Activated T-helper 1 cell treated with anti-CD3 and anti-CD28 coated beads, Interleukin-12 subunit alpha, Interleukin-12 subunit beta, Interleukin-2, Interleukin-4 antibody, amounts not matched to agents 30 ng/mL and 10 ng/mL and 1 ng/mL, durations not matched to agents 14 hours and 24 hours and 36 hours (primary cell): ENCODE results near the gene UBXN7. TPM values are rescaled to one million over a fixed set of nuclear protein-coding genes. Genes with fewer than 3 reads are reported as not detected.
"Not testable (repeated sequence)": the region's sequence is repeated elsewhere in the genome, so short reads cannot be mapped to it uniquely, and the experiment has no call there.

Source experiments
- DNase-seq: peaks from one replicate; pipeline ENCODE4 v3.0.0; 2021; ENCODE audit warnings: low spot score
- H3K27ac Mint-ChIP-seq: one replicate; pipeline ENCODE4 v1.8.0; 2021; ENCODE audit warnings: mild to moderate bottlenecking, mixed read lengths
- H3K27me3 Mint-ChIP-seq: one replicate; pipeline ENCODE4 v1.8.0; 2022; ENCODE audit warnings: mild to moderate bottlenecking, moderate library complexity, mixed read lengths; ENCODE audit not compliant: insufficient read depth
- H3K36me3 Mint-ChIP-seq: one replicate; pipeline ENCODE4 v1.8.0; 2021; ENCODE audit warnings: low read depth, mixed read lengths
- H3K4me1 Mint-ChIP-seq: one replicate; pipeline ENCODE4 v1.8.0; 2021; ENCODE audit warnings: low read depth, mixed read lengths
- H3K4me3 Mint-ChIP-seq: one replicate; pipeline ENCODE4 v1.8.0; 2021; ENCODE audit warnings: mild to moderate bottlenecking, moderate library complexity, mixed read lengths
- H3K9me3 Mint-ChIP-seq: one replicate; pipeline ENCODE4 v1.8.0; 2021; ENCODE audit warnings: mixed read lengths
- intact Hi-C: fragments of 100-400 bp; cut with micrococcal nuclease; formaldehyde crosslinking; loops from one replicate; pipeline ENCODE4 v1.15.1; 2024
- total RNA-seq: library from RNA; stranded (reverse); gene quantifications from 2 replicates; pipeline ENCODE4 v1.2.3, GENCODE V29; 2022

The UBXN7 gene
- total RNA-seq, 1 donor from 2014 or later = 60.9 TPM

DNA sequence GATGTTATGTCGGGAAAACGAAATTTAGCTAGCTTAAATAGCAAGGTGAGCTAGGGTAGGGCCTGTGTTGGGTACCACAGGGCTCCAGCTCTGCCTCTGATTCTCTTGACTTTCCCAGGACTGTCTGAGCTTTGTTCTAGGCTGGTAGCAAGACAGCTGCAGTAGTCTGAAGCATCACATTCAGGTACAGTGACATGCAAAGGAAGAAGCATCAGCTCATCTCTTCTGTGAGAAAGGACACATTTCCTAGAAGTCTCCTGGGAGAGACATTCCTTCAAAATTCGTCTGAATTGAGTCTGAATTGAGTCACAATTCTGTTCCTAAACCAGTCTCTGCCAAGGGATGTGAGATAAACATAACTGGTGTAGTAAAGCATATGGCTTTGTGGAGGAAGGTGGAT, 8.5 kb upstream of the UBXN7 start:
- Mint-ChIP-seq H3K4me1 (peaks cover 12% of the 10 kb centered on the region), H3K9me3 (no peaks in the 10 kb centered on the region), H3K27ac (no peak overlapping the region), H3K27me3 (no peaks in the 10 kb centered on the region), H3K4me3 (no peak overlapping the region), H3K36me3 (no peaks in the 10 kb centered on the region)
- DNase-seq = no peak
- intact Hi-C loops = loop anchor here (1.0 kb wide), 1 partner anchor 8 kb away; the partner anchor contains the start of gene UBXN7

DNA sequence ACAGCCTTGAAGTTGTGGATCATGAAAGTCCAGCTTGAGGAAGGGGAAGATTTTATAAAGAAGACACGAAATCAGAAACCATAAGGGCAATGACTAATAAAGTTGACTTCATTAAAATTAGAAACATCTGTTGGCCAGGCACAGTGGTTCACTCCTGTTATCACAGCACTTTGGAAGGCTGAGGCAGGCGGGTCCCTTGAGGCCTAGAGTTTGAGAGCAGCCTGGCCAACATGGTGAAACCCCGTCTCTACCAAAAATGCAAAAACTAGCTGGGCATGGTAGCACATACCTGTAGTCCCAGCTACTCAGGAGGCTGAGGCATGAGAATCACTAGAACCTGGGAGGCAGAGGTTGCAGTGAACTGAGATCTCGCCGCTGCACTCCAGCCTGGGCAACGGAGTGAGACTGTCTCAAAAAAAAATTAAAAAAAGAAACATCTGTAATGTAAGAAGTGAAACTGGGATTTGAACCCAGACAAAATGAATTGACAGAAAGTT, 7.9 kb upstream of the UBXN7 start:
- H3K27ac Mint-ChIP-seq = no peak overlapping the region

DNA sequence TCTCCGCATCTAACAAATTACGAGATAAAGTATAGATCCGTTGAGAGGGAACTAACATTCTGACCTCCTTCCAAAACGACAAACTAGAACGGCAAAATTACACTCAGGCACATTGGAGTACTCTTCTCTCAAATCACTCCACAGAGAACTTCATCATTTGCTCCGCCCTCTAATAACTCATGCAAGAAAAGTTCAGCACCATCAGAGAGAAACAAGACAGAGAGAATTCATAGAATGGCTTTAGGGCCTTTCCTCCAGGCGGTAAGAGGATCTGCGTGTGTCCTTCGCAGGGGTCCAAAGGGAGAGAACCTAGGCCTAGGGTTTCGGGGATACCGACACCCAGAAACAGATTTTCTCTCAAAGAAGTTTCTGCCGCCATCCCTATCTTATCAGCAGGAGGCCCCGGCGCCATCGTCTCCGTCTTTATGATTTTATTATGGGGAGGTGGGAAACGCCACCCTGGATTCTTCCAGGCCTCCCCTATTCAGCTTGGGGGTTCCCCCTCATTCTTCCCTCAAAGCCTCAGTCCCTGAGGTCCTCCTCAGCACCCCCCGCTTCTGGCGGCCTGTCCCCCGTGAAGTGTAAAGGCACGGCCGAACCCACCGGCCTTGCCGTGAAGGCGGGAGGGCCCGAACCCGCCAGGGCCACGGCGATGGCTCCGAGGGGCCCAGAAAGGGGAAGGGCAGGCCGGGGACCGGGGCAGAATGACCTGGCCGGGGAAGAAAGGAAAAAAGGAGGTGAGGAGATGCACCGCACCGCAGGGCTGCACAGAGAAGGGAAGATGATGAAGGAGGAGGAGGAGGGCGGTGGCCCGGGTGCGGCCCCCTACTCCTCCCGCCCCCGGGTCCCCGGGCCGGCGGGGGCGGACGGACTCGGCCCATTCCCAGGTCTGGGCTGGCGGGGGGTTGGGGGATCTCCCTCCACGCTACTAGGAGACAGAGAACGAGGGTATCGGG, 768 bp downstream of the UBXN7 start:
- peaks cover 10% of the 10 kb centered on the region for H3K27me3 Mint-ChIP-seq
- peaks cover 23% of the 10 kb centered on the region for H3K4me1 Mint-ChIP-seq
- peaks cover 8% of the 10 kb centered on the region for H3K36me3 Mint-ChIP-seq
- peak; percentile 6 for DNase-seq
- intact Hi-C loops = loop anchor here (1.0 to 5.0 kb wide), 9 partner anchors 10 to 511 kb away; partner anchors contain the start of genes DYNLT2B, NCBP2, PAK2 and PCYT1A
- H3K9me3 Mint-ChIP-seq = no peaks in the 10 kb centered on the region
- H3K27ac Mint-ChIP-seq = peak overlapping the region; percentile 97
- H3K4me3 Mint-ChIP-seq = peak overlapping the region; percentile 86

More for the DNA sequence above, 7.9 kb upstream of the UBXN7 start:
- Mint-ChIP-seq H3K36me3 (no peaks in the 10 kb centered on the region), H3K27me3 (peaks cover 3% of the 10 kb centered on the region), H3K4me1 (peaks cover 12% of the 10 kb centered on the region), H3K4me3 (no peak overlapping the region), H3K9me3 (no peaks in the 10 kb centered on the region)
- intact Hi-C loops = no loop called here
- DNase-seq = no peak

DNA sequence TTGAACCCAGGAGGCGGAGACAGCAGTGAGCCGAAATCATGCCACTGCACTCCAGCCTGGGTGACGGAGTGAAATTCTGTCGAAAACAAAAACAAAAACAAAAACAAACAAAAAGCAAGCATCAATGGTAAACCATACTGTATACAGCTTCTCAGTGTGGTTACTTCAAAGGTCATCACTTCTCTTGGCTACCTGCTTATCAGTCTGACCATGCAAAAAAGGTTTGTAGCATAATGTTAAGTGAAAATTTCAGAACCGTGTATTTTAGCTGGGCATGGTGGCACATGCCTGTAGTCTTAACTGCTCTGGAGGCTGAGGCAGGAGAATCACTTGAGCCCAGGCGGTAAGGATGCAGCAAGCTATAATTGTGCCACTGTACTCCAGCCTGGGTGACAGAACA, 4.2 kb downstream of the UBXN7 start:
- peaks cover 11% of the 10 kb centered on the region for H3K36me3 Mint-ChIP-seq
- DNase-seq = no peak
- no peaks in the 10 kb centered on the region for H3K9me3 Mint-ChIP-seq
- H3K4me3 Mint-ChIP-seq = no peak overlapping the region
- peaks cover 4% of the 10 kb centered on the region for H3K27me3 Mint-ChIP-seq
- intact Hi-C loops = no loop called here
- H3K27ac Mint-ChIP-seq = no peak overlapping the region
- peaks cover 23% of the 10 kb centered on the region for H3K4me1 Mint-ChIP-seq

DNA sequence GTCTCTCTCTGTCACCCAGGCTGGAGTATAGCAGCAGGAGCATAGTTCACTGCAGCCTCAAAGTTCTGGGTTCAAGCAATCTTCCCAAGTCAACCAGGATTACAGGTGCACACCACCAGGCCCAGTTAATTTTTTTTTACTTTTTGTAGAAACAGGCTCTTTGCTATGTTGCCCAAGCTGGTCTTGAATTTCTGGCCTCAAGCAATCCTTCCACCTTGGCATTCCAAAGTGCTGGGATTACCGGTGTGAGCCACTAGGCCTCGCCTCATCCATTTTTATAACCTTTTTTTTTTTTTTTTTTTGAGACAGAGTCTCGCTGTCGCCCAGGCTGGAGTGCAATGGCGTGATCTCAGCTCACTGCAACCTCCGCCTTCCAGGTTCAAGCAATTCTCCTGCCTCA, 7.8 kb downstream of the UBXN7 start:
- H3K27ac Mint-ChIP-seq, H3K4me3 Mint-ChIP-seq, H3K9me3 Mint-ChIP-seq, DNase-seq, H3K27me3 Mint-ChIP-seq, H3K36me3 Mint-ChIP-seq, intact Hi-C loops: not testable (repeated sequence)
- H3K4me1 Mint-ChIP-seq = peaks cover 20% of the 10 kb centered on the region

DNA sequence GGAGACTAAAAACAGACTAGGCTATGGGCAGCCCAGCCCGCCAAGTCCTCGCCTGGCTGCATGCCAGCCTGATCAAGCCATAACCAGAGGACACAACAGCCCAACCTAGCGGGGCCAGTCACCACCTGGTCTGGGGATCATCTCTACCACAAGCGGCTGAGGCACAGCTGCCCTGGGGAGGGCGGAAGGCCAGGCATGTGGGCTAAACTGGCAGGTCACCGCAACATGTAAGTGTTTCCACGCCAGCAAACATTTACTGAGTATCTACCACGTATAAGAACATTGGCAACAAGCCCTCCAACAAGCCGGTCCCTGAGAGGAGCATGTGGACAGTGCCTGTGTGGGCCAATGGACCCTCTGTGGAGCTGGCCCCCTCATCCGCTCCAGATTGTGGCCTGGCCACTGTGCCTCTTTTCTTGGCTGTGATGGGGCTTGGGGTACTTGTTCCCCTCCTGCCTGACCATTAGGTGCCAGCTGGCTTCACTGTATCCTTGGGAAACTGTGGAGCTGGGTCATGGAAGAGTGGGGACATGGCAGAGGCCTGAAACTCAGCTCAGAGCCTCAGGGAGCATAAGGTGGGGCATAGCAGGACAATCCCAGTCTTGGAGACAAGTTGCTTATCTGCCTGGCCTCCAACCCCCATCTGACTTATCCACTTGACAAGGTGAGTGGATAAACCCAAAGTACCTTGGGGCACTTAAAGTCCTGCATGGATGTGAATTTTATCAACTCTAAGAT, 9.0 kb downstream of the UBXN7 start:
- intact Hi-C loops = no loop called here
- peaks cover 27% of the 10 kb centered on the region for H3K4me1 Mint-ChIP-seq
- no peaks in the 10 kb centered on the region for H3K9me3 Mint-ChIP-seq
- H3K27me3 Mint-ChIP-seq = no peaks in the 10 kb centered on the region
- no peak overlapping the region for H3K4me3 Mint-ChIP-seq
- DNase-seq = no peak
- H3K27ac Mint-ChIP-seq = no peak overlapping the region
- peaks cover 6% of the 10 kb centered on the region for H3K36me3 Mint-ChIP-seq

GRCh38 chr3:196421668-196422067, 10.6 kb downstream of the UBXN7 start:
- H3K36me3 Mint-ChIP-seq, H3K27me3 Mint-ChIP-seq, H3K4me3 Mint-ChIP-seq, DNase-seq, H3K27ac Mint-ChIP-seq, intact Hi-C loops, H3K9me3 Mint-ChIP-seq: not testable (repeated sequence)
- peaks cover 30% of the 10 kb centered on the region for H3K4me1 Mint-ChIP-seq

GRCh38 chr3:196419386-196419785, 12.8 kb downstream of the UBXN7 start:
- intact Hi-C loops = no loop called here
- Mint-ChIP-seq H3K4me3 (no peak overlapping the region), H3K27ac (no peak overlapping the region), H3K27me3 (no peaks in the 10 kb centered on the region), H3K4me1 (peaks cover 45% of the 10 kb centered on the region), H3K36me3 (peaks cover 5% of the 10 kb centered on the region), H3K9me3 (no peaks in the 10 kb centered on the region)
- no peak for DNase-seq

GRCh38 chr3:196418601-196419000, 13.6 kb downstream of the UBXN7 start:
- no peak for DNase-seq
- no peaks in the 10 kb centered on the region for H3K9me3 Mint-ChIP-seq
- H3K36me3 Mint-ChIP-seq = peaks cover 6% of the 10 kb centered on the region
- H3K4me1 Mint-ChIP-seq = peaks cover 49% of the 10 kb centered on the region
- peak overlapping the region; percentile 1 for H3K27ac Mint-ChIP-seq
- no peak overlapping the region for H3K4me3 Mint-ChIP-seq
- intact Hi-C loops = no loop called here
- H3K27me3 Mint-ChIP-seq = no peaks in the 10 kb centered on the region

DNA sequence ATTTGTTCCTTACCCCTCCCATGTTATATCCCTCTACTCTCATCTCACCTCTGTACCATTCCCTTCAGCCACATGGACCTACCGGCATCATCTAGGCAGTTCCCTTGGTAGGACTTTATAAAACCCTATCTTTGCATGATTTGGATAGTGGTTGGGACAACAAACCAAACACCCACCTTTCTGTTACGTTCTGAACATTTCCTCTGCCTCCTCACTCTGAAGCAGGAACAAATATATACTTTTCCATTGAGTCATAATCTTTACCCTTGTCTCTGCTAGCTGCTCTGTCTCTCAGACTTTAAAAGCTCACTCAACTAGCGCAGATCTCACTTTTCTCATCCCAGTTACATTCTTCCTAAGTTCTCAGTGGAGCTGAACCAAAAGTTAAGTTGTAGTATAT, 17.8 kb downstream of the UBXN7 start:
- Mint-ChIP-seq H3K36me3 (peaks cover 11% of the 10 kb centered on the region), H3K27me3 (no peaks in the 10 kb centered on the region), H3K4me1 (peaks cover 34% of the 10 kb centered on the region), H3K9me3 (peaks cover under 1% of the 10 kb centered on the region), H3K4me3 (peak overlapping the region; percentile 23), H3K27ac (peak overlapping the region; percentile 82)
- no peak for DNase-seq
- intact Hi-C loops = loop anchor here (1.0 to 2.0 kb wide), 3 partner anchors 18 to 140 kb away; partner anchors contain the start of genes DYNLT2B and UBXN7

GRCh38 chr3:196412704-196413103, 19.5 kb downstream of the UBXN7 start:
- Mint-ChIP-seq H3K27me3 (no peaks in the 10 kb centered on the region), H3K4me1 (peaks cover 32% of the 10 kb centered on the region), H3K36me3 (peaks cover 18% of the 10 kb centered on the region), H3K4me3 (no peak overlapping the region), H3K27ac (no peak overlapping the region), H3K9me3 (peaks cover 8% of the 10 kb centered on the region)
- DNase-seq = no peak
- intact Hi-C loops = no loop called here

GRCh38 chr3:196409409-196409808, 22.8 kb downstream of the UBXN7 start:
- intact Hi-C loops = no loop called here
- Mint-ChIP-seq H3K36me3 (peaks cover 25% of the 10 kb centered on the region), H3K4me1 (peaks cover 16% of the 10 kb centered on the region), H3K9me3 (peaks cover 8% of the 10 kb centered on the region), H3K4me3 (no peak overlapping the region), H3K27ac (no peak overlapping the region), H3K27me3 (no peaks in the 10 kb centered on the region)
- DNase-seq = no peak
